Gastrocnemius medialis (tissue), 4 donors: ENCODE data around the gene ZNF366. TPM values are rescaled to one million over a fixed set of nuclear protein-coding genes. Genes with fewer than 3 reads are reported as not detected.
A peak's percentile ranks its signal among the peaks of the same experiment; 100 is the strongest.

Experiments used
- ATAC-seq, 2 donors: fragments of 150-250 bp; one replicate each; pipeline ENCODE4 v1.9.1; 2016
- DNase-seq, 2 donors: peaks; one replicate each; pipeline ENCODE4 v3.0.0-alpha.2; 2019
- H3K27ac ChIP-seq, 4 donors: fragments of 200-600 bp; sonication (generic); 1 replicate in 1 of 4; 2 replicates in 3 of 4; pipeline ENCODE4 v1.5.1; 2016 to 2018; ENCODE audit warnings: mild to moderate bottlenecking in 2 of 4, moderate library complexity in 1 of 4
- H3K27me3 ChIP-seq, 3 donors: fragments of 200-600 bp; sonication (generic) in 2 of 3; 1 replicate in 1 of 3; 2 replicates in 2 of 3; pipeline versions ENCODE4 v1.5.1 to v1.6.0; 2016 to 2019; ENCODE audit warnings: mild to moderate bottlenecking in 1 of 3, moderate library complexity in 1 of 3
- H3K36me3 ChIP-seq, 2 donors: fragments of 200-600 bp; sonication (generic) in 1 of 2; one replicate each; pipeline ENCODE4 v1.5.1; 2017 to 2018
- H3K4me1 ChIP-seq, 2 donors: fragments of 200-600 bp; sonication (generic) in 1 of 2; one replicate each; pipeline ENCODE4 v1.5.1; 2016 to 2017; ENCODE audit warnings: mild to moderate bottlenecking in 2 of 2
- H3K4me3 ChIP-seq, 4 donors: fragments of 200-600 bp; sonication (generic) in 3 of 4; 1 replicate in 1 of 4; 2 replicates in 3 of 4; pipeline ENCODE4 v1.5.1; 2016 to 2019; ENCODE audit warnings: mild to moderate bottlenecking in 2 of 4
- H3K9me3 ChIP-seq, 3 donors: fragments of 200-600 bp; sonication (generic) in 2 of 3; 1 replicate in 1 of 3; 2 replicates in 2 of 3; pipeline ENCODE4 v1.5.1; 2016 to 2019
- POLR2A ChIP-seq, 2 donors: fragments of 450-650 bp; IDR thresholded peaks; one replicate each; pipeline ENCODE4 v1.6.1; 2017; ENCODE audit warnings: antibody characterized with exemption in 2 of 2, mild to moderate bottlenecking in 2 of 2, moderate library complexity in 2 of 2
- in situ Hi-C, 4 donors: fragments of 200-750 bp; cut with MboI; loops; one replicate each; pipeline versions ENCODE4 v1.15.0 to v1.8.0; 2017; ENCODE audit warnings: low sequenced_read_pairs in 4 of 4
- intact Hi-C: fragments of 100-400 bp; cut with DNase I; formaldehyde crosslinking; loops from one replicate; pipeline ENCODE4 v1.15.1; 2023; ENCODE audit warnings: low total_unique reads
- total RNA-seq, 4 donors: library from RNA; depleted of rRNA; stranded (reverse); fragments of >200 nt; gene quantifications; one replicate each; pipeline versions ENCODE4 v1.1.0 to v1.2.3, GENCODE V29; 2016
- TF ChIP-seq, protein P1 (sequence below), 5 experiments: fragments of 450-650 bp in 3 of 5; fragments of 200-600 bp in 2 of 5; sonication (generic) in 2 of 5; IDR thresholded peaks in 4 of 5; conservative IDR thresholded peaks in 1 of 5; 1 replicate in 4 of 5; 2 replicates in 1 of 5; pipeline ENCODE4 v1.5.1; 2016 to 2019; ENCODE audit warnings: antibody characterized with exemption in 5 of 5, mild to moderate bottlenecking in 3 of 5, moderate library complexity in 3 of 5

The ZNF366 gene, protein sequence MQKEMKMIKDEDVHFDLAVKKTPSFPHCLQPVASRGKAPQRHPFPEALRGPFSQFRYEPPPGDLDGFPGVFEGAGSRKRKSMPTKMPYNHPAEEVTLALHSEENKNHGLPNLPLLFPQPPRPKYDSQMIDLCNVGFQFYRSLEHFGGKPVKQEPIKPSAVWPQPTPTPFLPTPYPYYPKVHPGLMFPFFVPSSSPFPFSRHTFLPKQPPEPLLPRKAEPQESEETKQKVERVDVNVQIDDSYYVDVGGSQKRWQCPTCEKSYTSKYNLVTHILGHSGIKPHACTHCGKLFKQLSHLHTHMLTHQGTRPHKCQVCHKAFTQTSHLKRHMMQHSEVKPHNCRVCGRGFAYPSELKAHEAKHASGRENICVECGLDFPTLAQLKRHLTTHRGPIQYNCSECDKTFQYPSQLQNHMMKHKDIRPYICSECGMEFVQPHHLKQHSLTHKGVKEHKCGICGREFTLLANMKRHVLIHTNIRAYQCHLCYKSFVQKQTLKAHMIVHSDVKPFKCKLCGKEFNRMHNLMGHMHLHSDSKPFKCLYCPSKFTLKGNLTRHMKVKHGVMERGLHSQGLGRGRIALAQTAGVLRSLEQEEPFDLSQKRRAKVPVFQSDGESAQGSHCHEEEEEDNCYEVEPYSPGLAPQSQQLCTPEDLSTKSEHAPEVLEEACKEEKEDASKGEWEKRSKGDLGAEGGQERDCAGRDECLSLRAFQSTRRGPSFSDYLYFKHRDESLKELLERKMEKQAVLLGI
- 1 to 10 TPM; 2.0 to 5.8 (median 3.0) TPM for total RNA-seq

- no peaks in the 10 kb centered on the region for H3K27me3 ChIP-seq
- H3K9me3 ChIP-seq = no peaks in the 10 kb centered on the region
- in situ Hi-C loops (no loop called here), intact Hi-C loops (loop anchor here (5.0 kb wide), 2 partner anchors 115 to 130 kb away; no protein-coding TSS in a partner anchor)
- TF ChIP-seq POLR2A (IDR thresholded peaks at IDR 0.05) = no peak
- TF ChIP-seq, protein P1, sequence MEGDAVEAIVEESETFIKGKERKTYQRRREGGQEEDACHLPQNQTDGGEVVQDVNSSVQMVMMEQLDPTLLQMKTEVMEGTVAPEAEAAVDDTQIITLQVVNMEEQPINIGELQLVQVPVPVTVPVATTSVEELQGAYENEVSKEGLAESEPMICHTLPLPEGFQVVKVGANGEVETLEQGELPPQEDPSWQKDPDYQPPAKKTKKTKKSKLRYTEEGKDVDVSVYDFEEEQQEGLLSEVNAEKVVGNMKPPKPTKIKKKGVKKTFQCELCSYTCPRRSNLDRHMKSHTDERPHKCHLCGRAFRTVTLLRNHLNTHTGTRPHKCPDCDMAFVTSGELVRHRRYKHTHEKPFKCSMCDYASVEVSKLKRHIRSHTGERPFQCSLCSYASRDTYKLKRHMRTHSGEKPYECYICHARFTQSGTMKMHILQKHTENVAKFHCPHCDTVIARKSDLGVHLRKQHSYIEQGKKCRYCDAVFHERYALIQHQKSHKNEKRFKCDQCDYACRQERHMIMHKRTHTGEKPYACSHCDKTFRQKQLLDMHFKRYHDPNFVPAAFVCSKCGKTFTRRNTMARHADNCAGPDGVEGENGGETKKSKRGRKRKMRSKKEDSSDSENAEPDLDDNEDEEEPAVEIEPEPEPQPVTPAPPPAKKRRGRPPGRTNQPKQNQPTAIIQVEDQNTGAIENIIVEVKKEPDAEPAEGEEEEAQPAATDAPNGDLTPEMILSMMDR (IDR thresholded peaks at IDR 0.05 in 4 of 5, conservative IDR thresholded peaks at IDR 0.05 in 1 of 5) = no peak
- no peaks in the 10 kb centered on the region for H3K36me3 ChIP-seq
- peak within 1 kb of the TSS; percentile 67 to 82 (median 76) for H3K27ac ChIP-seq
- H3K4me3 ChIP-seq = peak within 1 kb of the TSS; percentile 18 to 45 (median 28)
- no peak for ATAC-seq
- H3K4me1 ChIP-seq = peaks cover 60 to 91% of the 10 kb centered on the region in 2 donors
- no peak for DNase-seq
These were observed at the start of gene ZNF366 for GRCh38 chr5:72507231-72507906. Gene ZNF366 (minus strand): TSS chr5:72507410. CDS start chr5:72461496, 45,914 bp downstream.

DNA sequence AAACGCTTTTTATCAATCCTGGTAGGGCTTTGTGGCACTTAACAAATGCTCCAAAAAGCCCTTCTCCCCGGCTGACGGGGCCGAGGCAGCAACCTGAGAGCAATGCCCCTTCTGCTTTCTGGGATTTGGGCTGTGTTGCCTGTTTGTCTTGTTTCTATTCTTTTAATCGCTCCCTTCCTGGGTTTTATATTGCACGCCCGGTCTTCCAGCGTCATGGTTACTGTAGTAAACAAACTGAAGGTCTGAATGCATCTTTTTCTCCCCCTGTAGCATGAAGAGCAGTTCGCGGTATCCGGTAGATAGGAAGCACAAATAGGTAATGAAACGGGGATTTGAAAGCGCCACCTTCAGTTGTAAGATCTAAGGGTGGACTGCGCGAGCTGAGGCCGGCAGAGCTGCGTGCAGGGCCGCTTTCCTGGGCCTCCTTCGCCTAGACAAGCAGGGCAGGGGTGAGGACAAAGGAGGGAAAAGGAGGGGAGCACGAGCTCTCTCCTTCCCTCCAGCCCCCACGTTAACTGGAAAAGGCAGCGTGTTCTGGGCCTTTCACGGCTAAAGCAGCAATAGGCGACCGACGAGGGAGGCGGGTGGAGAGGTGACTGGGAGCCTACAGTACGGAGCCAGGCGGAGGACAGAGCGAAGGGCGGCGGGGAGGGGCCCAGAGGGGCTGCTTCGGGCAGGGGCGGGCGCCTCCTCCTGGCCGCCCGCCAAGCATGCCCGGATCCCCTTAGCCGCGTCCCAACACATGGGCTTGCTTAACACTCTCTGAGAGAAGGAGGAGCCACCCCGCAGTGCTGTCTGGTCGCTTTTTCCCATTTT is 49.3 kb upstream of the ZNF366 start:
- peak in 1 of 2 donors; percentile 27 for DNase-seq
- TF ChIP-seq, protein P1 (IDR thresholded peaks at IDR 0.05 in 4 of 5, conservative IDR thresholded peaks at IDR 0.05 in 1 of 5) = peak in 2 of 5 experiments; percentile 12 to 30
- no peak for TF ChIP-seq POLR2A (IDR thresholded peaks at IDR 0.05)
- in situ Hi-C loops = no loop called here

GRCh38 chr5:72555871-72556270 is 48.7 kb upstream of the ZNF366 start:
- H3K4me1 ChIP-seq = peaks cover 25 to 31% of the 10 kb centered on the region in 2 donors
- no peaks in the 10 kb centered on the region for H3K36me3 ChIP-seq
- DNase-seq = no peak
- in situ Hi-C loops (no loop called here), intact Hi-C loops (no loop called here)
- peak overlapping the region in 2 of 4 donors; percentile 47 to 59 for H3K4me3 ChIP-seq
- H3K9me3 ChIP-seq = no peaks in the 10 kb centered on the region
- TF ChIP-seq, protein P1 (IDR thresholded peaks at IDR 0.05 in 4 of 5, conservative IDR thresholded peaks at IDR 0.05 in 1 of 5) = no peak
- TF ChIP-seq POLR2A (IDR thresholded peaks at IDR 0.05) = no peak
- H3K27ac ChIP-seq = peak overlapping the region in 1 of 4 donors; percentile 63
- ATAC-seq = no peak
- H3K27me3 ChIP-seq = no peaks in the 10 kb centered on the region

More for the DNA sequence above, 49.3 kb upstream of the ZNF366 start:
- Histone ChIP-seq H3K4me3 (peak overlapping the region; percentile 40 to 59 (median 52)), H3K27ac (peak overlapping the region; percentile 53 to 63 (median 58)), H3K9me3 (no peaks in the 10 kb centered on the region), H3K36me3 (no peaks in the 10 kb centered on the region), H3K4me1 (peaks cover 25 to 31% of the 10 kb centered on the region in 2 donors), H3K27me3 (no peaks in the 10 kb centered on the region)
- intact Hi-C loops = no loop called here
- ATAC-seq = peak; percentile 68 to 75

- Histone ChIP-seq H3K9me3 (no peaks in the 10 kb centered on the region), H3K4me1 (peaks cover 20 to 22% of the 10 kb centered on the region in 2 donors), H3K4me3 (no peak overlapping the region), H3K27ac (no peak overlapping the region), H3K27me3 (no peaks in the 10 kb centered on the region), H3K36me3 (no peaks in the 10 kb centered on the region)
- in situ Hi-C loops = no loop called here
- intact Hi-C loops = no loop called here
- ATAC-seq (no peak), DNase-seq (no peak)
- TF ChIP-seq, protein P1 (IDR thresholded peaks at IDR 0.05 in 4 of 5, conservative IDR thresholded peaks at IDR 0.05 in 1 of 5) = no peak
- TF ChIP-seq POLR2A (IDR thresholded peaks at IDR 0.05) = no peak
These were observed 47.7 kb upstream of the ZNF366 start for GRCh38 chr5:72554897-72555296.
